GM19035 (cell line): ENCODE data around the gene ANO1.
"Not testable (repeated sequence)": the region's sequence is repeated elsewhere in the genome, so short reads cannot be mapped to it uniquely, and the experiment has no call there.

Source experiments
- ATAC-seq: cut with Tn5 transposase; IDR thresholded peaks from one replicate; pipeline ENCODE4 v1.9.1; 2021; ENCODE audit not compliant: unreplicated experiment

ANO1 gene

DNA sequence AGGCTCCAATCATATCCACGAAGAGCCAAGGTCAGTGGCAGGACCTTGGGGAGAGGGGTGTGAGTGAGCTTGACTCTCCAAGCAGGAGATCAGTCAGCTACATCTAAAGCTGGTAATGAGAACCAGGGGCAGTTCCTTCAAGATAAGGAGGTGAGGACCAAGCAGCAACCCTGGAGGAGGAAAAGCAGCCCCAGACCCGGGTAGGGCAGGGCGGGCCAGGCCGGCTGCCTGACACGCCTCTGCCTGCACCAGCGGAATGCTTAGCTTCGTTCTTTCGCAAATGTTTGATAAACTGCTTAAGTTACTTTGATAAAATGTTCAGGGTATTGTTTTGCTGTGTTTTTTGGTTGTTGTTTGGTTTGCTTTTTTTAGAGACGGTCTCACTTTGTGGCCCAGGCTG is 106.3 kb downstream of the ANO1 start:
- no peak for ATAC-seq

DNA sequence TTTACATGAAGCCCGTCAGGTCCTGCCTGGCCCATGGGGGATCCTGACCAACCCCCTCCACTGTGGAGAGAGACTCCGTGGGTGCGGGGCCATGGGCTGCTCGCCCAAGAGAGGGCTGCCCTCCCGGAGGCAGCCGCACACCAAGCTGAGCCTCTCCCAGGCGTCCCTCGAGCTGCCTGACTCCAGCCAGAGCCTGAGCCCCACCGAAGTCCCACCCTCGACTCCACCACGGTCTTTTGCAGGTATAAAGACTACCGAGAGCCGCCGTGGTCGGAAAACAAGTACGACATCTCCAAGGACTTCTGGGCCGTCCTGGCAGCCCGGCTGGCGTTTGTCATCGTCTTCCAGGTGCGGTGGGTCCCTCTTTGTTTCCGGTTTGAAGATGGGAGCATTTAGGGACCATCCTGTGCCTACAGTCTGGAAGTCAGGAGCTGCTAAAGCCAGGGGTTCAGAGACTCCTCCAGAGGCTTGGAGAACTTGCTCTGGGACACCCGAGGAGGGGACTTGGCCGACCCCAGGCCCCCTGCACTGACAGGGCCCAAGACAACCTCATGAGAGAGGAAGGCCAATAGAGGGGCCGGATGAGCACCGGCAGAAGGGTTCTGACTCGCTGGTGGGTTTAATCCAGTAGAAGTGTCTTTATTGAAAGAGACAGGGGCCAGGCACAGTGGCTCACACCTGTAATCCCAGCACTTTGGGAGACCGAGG is 107.4 kb downstream of the ANO1 start:
- ATAC-seq = no peak

DNA sequence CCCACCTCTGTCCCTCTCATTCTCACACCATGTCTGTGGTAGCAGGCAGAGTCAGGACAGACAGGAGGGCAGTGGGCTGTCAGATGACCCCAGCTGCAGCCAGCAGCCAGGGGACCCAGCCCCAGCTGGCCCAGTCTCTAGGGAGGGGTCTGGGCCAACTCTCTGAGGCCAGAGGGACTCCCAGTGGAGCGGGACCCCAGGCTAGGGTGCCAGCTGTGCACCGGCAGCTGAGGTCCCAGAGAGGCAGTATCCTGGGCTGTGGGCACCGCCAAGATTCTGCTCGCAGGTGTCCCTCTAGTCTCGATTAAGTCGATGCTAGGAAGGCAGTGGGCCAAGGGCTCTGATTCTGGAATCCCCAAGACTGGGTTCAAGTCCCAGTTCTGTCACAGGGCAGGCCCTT is 108.3 kb downstream of the ANO1 start:
- no peak for ATAC-seq

DNA sequence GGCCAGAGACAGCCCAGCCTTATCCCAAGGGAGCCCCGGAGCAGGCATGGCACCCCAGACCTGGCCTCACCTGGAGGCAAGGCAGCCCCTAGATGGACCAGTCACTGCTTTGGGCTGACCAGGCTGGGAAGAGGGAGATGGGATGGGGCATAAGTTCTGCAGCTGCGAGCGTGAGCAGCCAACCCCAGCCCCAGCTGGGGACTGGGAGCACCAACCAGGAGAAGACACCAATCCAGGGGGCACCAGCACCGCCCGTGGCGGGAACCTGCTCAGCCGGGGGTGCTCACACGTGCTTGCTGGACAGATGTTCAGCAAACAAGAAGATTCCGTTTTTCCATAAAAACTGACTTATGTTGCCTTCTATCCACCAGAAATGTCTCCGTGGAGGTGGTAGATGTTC is 108.8 kb downstream of the ANO1 start:
- ATAC-seq = no peak

DNA sequence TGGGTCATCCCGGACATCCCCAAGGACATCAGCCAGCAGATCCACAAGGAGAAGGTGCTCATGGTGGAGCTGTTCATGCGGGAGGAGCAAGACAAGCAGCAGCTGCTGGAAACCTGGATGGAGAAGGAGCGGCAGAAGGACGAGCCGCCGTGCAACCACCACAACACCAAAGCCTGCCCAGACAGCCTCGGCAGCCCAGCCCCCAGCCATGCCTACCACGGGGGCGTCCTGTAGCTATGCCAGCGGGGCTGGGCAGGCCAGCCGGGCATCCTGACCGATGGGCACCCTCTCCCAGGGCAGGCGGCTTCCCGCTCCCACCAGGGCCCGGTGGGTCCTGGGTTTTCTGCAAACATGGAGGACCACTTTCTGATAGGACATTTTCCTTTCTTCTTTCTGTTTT is 109.7 kb downstream of the ANO1 start:
- ATAC-seq = no peak

DNA sequence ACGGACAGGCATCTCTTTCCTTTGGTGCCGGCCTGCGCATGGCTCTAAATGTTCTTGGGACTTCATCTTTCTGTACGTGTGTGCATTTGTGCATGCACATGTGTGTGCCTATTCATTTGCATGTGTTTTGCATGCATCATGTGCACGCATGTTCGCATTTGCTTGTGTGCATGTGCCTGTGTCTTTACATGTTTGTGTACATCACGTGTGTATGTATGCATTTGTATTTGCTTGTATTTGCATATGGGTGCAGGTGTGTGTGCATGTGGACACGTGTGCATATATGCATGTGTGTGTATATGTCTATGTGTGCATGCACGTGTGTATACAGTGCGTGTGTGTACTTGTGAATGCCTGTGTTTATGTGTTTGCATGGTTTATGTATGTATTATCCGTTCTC is 111.5 kb downstream of the ANO1 start:
- ATAC-seq = no peak

DNA sequence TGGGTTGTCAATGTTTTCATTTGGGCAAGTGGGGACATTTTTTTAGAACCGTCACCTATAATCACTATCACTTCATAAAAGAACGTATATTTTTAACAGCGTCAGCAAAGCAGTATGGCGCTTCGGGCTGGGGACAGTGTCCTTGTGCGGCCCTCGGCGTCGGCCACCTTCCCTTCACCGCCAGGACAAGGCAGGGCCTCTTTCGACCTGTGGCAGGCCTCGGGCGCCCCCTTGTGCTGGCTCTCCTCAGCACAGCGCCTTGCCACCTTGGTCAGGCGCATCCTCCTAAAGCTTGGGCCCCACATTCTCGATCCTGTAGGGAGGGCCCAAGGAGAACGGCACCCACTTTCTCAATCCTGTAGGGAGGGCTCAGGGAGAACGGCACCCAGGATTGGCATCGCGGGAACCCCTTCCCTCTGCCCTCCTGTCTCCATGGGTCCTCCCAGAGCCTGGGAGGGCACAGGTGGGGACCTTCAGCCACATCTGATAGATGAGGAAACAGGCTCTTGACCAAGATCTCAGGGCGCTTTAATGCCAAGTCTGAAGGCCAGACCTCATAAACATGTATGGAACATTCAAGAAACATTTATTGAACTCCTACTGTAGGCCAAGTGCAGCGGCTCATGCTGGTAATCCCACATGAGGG is 113.5 kb downstream of the ANO1 start:
- no peak for ATAC-seq

DNA sequence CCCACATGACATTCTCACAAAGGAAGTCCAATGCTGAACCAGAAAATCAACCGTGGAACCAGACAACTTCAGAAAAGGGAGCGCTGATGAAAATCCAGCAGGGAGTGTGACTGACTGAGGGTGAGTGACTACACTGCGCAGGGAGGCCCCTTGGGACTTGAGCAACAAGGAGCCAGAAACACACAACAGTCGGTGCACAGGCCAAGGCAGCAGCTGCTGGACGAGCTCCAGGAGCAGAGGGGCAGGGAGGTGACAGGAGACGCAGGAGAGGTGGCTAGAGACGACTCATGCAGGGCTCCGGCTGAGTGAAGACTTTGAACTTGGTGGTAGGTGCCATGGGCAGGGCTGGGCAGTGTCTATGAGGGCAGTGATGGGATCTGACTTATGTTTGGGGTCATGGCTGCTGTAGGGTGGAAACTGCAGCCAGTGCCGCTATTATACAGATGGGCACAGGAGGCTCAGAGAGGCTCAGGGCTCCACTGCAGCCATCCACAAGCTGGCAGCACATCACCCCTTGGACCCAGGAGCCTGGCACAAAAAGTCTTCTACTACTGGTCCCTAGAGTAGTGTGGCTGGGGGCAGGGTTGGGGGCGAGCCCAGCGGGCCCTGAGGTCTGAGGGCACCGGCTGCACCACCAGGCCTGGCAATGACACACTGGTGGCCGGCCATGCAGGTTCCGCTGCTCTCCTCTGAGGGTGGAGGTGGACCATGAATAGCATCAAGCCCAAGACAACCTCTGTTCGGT is 114.7 kb downstream of the ANO1 start:
- ATAC-seq = no peak

DNA sequence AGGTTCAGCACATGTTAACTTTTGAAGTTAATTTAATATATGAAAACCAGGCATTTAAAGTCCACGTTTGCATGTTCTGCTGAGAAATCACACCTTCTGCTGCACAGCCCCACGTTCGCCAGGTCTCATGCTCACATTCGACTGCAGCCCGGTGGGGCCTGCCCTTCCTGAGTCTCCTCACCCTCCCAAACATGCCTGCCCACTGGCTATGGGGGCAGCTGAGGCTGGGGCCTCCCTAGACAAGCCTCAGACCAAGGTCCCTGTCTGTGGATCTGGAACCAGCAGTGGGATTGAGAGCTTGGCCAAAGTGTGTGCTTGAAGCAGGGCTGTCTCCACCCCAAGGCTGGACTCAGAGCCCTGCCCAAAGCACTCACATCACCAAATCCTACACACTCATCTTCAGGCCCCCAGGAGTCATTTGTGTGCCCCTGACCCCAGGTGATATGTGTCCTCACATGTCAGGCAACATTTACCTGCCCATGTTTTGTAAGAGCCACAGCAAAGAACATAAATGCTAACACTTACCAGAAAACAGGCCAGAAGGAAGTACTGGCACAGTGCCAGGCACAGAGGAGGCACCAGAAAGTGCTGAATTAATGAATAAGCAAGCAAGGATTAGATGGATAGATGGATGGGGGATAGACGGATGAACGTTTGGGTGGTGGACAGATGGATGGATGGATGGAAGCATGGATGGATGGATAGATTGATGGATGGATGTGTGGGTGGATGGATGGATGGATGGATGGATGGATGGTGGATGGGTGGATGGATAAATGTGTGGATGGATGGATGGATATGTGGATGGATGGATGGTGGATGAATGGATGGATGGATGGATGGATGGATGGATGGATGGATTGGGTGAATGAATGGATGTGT is 115.5 kb downstream of the ANO1 start:
- no peak for ATAC-seq

DNA sequence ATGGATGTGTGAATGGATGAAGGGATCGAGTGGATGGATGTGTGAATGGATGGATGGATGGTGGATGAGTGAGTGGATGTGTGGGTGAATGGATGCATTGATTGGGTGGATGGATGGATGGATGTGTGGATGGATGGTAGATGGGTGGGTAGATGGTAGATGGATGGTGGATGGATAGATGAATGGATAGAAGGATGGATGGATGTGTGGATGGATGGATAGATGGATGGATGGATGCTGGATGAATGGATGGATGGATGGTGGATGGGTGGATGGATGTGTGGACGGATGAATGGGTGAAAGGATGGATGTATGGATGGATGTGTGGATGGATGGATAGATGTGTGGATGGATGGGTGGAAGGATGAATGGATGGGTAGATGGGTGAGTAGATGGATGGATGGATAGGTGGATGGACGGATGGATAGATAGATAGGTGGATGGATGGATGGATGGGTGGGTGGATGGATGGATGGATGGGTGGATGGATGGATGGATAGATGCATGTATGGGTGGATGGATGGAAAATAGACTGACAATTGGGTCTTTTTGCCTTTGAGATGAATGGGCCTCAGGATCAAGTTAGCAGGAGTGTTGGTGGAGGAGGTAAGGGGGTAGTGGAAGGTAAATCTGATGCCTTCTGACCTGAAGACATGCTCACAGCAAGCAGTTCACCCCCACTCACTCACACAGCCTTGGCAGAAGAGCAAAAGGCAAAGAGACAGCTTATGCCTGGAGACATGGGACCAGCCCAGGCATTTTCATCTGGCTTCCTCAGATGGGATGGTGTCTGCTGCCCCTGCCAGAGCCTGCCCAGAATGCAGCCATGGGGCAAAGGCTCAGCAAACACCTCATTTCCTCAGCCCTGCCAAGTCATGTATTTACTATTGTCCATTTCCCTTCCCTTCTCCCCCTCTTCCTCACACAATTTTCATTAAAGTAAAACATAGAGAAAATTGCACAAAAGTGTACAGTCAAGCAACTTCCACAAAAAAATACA is 117.0 kb downstream of the ANO1 start:
- ATAC-seq = no peak

DNA sequence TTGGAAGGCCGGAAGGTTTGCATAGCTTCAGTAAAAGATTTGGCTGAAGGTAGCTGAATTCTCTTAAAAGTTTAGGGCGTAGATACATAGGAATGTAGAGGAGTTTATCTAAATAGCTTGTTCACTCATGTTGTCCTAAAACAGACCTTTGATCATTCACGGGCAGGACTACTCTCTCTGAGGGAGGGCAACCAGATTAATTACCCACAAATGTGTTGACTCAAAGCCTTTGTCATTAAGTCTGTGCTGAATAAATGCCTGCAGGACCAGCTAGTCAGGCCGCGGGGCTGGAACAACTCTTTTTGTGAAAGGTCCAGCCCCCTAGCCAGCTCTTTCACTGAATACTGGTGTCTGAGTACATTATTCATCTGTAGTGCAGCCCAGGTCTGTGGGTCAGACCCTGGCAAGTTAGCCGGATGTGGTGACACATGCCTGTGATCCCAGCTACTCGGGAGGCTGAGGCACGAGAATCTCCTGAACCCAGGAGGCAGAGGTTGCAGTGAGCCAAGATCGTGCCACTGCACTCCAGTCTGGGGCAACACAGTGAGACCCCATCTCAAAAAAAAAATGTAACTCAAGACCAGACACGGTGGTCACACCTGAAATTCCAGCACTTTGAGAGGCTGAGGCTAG is 122.2 kb downstream of the ANO1 start:
- no peak for ATAC-seq

DNA sequence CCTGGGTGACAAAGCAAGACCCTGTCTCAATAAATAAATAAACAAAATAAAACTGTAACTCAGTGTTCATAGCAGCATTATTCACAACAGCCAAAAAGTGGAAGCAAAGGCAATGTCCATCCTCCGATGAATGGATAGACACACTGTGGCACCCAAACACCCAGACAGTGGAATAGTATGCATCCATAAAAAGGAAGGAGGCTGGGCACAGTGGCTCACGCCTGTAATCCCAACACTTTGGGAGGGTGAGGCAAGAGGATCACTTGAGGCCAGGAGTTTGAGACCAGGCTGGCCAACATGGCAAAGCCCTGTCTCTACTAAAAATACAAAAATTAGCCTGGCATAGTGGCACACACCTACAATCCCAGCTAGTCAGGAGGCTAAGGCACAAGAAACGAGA is 122.9 kb downstream of the ANO1 start:
- ATAC-seq = not testable (repeated sequence)

DNA sequence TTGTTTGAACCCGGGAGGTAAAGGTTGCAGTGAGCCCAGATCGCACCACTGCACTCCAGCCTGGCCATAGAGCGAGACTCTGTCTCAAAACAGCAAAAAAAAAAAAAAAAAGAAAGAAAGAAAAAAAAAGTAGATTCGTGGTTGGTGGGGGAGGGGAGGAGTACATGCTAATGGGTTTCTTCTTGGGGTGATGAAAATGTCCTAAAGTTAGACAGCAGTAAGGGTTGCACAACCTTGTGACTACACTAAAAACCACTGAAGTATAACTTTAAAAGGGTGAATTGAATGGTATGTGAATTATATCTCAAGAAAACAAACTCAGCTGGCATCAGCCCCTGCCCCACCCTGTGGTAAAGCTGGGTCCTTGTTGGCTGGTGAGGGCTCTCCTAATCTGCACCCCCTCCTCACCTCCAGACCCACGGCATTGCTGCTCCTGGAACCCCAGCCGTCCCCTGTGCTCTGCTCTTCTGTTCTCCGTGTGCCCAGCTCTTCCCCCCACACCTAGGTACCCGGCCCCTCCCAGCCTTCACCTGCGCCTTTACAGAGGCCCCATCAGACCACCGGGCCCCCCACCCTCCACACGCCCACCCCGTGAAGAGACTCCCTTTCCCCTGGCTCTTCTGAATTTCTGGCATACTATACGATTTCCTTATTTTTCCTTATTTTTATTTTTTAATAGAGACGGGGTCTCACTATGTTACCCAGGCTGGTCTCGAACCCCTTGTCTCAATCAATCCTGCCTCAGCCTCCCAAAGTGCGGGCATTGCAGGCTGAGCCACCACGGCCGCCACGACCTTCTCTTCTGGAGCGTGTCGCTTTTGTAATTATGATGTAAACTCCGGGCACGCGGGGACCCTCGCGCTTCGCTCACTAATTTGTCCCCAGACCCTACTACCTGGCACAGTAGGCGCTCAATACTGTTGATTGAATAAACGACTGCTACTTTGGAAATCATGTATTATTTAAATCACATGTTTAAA is 124.1 kb downstream of the ANO1 start:
- ATAC-seq = peak; percentile 3

DNA sequence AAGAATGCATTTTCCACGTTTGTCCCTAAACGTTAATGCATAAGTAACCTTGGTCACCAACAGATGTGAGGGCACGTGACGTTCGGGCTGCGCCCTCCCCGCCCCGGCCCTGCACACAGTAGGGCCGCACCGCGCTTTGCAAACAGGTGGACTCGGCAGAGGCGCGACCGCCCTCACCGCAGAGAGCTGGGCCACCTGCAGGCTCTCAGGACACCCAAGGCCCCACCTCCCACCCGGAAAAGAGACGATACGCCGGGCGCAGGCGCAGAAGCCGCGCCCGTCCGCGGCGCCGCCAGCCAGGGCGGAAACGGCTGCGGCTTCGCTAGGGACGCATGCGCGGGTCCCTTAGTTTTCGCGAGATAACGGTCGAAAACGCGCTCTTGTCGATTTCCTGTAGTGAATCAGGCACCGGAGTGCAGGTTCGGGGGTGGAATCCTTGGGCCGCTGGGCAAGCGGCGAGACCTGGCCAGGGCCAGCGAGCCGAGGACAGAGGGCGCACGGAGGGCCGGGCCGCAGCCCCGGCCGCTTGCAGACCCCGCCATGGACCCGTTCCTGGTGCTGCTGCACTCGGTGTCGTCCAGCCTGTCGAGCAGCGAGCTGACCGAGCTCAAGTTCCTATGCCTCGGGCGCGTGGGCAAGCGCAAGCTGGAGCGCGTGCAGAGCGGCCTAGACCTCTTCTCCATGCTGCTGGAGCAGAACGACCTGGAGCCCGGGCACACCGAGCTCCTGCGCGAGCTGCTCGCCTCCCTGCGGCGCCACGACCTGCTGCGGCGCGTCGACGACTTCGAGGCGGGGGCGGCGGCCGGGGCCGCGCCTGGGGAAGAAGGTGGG is 125.0 kb downstream of the ANO1 start, which contains the start of gene FADD:
FADD (plus strand) TSS at position 377 of the 831 bp plus-strand sequence; CDS start at position 541, 164 bp downstream.
- peak; percentile 78 for ATAC-seq

DNA sequence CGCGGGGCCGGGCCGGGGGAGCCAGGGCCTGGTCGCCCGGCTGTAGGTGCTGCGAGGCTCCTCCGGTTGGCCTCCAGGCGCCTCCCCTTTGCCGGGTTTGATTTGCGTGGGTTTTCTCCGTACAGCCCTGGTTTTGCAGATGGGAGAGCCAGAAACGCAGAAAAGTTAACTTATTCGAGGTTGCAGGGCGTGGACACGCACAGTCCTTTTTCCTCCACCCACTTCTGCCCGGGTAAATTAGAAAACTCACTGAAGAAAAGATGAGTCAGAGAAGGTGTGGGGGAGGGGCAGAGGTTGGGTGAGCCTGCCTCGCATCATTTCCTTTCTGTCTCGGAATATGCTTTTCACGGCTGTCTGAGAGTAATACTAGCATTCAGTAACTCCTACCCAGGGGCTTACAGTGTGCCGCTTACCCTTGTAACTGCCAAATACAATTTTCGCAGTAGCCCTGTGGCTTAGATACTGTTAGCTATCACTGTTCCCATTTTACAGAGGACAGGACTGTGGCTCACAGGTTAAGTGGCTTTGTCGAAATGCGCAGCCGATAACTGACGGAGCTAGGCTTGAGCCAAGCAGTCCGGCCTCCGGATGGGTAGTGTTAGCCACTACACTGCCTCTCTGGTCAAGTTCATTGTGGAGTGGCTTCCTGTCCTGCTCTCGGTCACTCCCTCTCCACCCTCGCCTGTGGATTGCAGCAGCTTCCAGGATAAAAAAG is 125.8 kb downstream of the ANO1 start:
- ATAC-seq = peak; percentile 36

DNA sequence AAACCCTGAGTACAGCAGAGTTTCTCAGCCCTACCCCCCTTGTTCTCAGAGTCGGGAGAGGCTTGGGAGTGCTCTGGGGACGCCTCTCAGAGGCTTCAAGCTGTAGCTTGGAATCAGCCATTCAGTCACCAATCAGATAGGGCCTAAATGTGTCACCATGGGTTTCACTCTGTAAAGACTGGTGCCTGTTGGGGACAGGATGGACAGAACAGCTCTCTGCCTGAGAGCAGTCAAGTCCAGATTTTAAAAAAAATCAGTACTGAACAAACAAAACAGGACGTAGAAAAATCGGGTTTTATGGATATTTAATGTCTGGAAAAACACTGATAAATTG is 126.3 kb downstream of the ANO1 start:
- ATAC-seq = no peak
